HCT116 (cell line): ENCODE results near the gene TMEM179. TPM values are rescaled to one million over a fixed set of nuclear protein-coding genes. Genes with fewer than 3 reads are reported as not detected.

ENCODE experiments used
- ATAC-seq: fragments of 200-7000 bp; cut with Tn5 transposase; 2 replicates; pipeline ENCODE4 v1.9.1; 2020; ENCODE audit warnings: mild to moderate bottlenecking, moderate library complexity
- BruUV-seq: library from RNA; stranded (reverse); fragments of 400-500 nt; replicated peaks from 2 replicates; lab custom pipeline; 2021; lab: Mats Ljungman, UMichigan
- CTCF ChIA-PET: fragments of 300-600 bp; sonication (Branson Sonifier 250); formaldehyde crosslinking; loops from one replicate; lab custom pipeline; 2021; ENCODE audit warnings: antibody characterized with exemption; lab: Charles Lee
- POLR2A ChIA-PET: fragments of 300-600, 350-600 bp; sonication (Branson Sonifier 250); formaldehyde crosslinking; loops from one replicate; lab custom pipeline; 2021; ENCODE audit warnings: antibody characterized with exemption; lab: Charles Lee
- RAD21 ChIA-PET, 2 experiments: fragments of 300-600 bp; sonication (Branson Sonifier 250); formaldehyde crosslinking; loops; one replicate each; lab custom pipeline; 2023; ENCODE audit warnings: low total read pairs in 2 of 2; ENCODE audit not compliant: uncharacterized antibody in 2 of 2, unreplicated experiment in 2 of 2, low non-redundant PET in 1 of 2; lab: Charles Lee
- DNase-seq: peaks from one replicate; pipeline ENCODE4 v3.0.0-alpha.2; 2010; ENCODE audit warnings: low read depth, low spot score
- H2AFZ ChIP-seq: fragments of 200-600 bp; shearing (Covaris generic), sonication (generic); 2 replicates; pipeline ENCODE4 v1.6.1; 2017; ENCODE audit warnings: low read depth, mixed run types, mixed read lengths, antibody characterized with exemption, low read length; ENCODE audit not compliant: poor library complexity, severe bottlenecking
- H3K27ac ChIP-seq: 2 replicates; pipeline ENCODE4 v1.5.1; 2012; ENCODE audit warnings: low read depth, low read length
- H3K27me3 ChIP-seq: fragments of 200-600 bp; sonication (generic); 2 replicates; pipeline ENCODE4 v1.6.1; 2016; ENCODE audit warnings: mixed run types, low read length, mixed read lengths; ENCODE audit not compliant: insufficient read depth
- H3K36me3 ChIP-seq, 2 experiments: fragments of 200-500 bp in 1 of 2; fragments of 200-600 bp in 1 of 2; sonication (Bioruptor generic) in 1 of 2; sonication (generic) in 1 of 2; 2 replicates each; pipeline versions ENCODE4 v1.5.1 to v1.6.1; 2014 to 2016; ENCODE audit warnings: low read length in 2 of 2, inconsistent platforms in 1 of 2, mixed read lengths in 1 of 2, mixed run types in 1 of 2; ENCODE audit not compliant: insufficient read depth in 2 of 2, control insufficient read depth in 1 of 2
- H3K4me1 ChIP-seq, 2 experiments: fragments of 200-600 bp in 1 of 2; sonication (generic) in 1 of 2; 2 replicates each; pipeline versions ENCODE4 v1.5.1 to v1.6.1; 2012 to 2017; ENCODE audit warnings: low read length in 2 of 2, inconsistent platforms in 1 of 2, mild to moderate bottlenecking in 1 of 2, mixed read lengths in 1 of 2, mixed run types in 1 of 2, moderate library complexity in 1 of 2; ENCODE audit not compliant: insufficient read depth in 2 of 2, control insufficient read depth in 1 of 2
- H3K4me2 ChIP-seq: fragments of 200-600 bp; sonication (generic); 2 replicates; pipeline ENCODE4 v1.6.1; 2017; ENCODE audit warnings: mixed run types, low read length, mixed read lengths
- H3K4me3 ChIP-seq, 2 experiments: fragments of 200-600 bp in 1 of 2; sonication (generic) in 1 of 2; replicated peaks in 1 of 2; 2 replicates each; pipeline ENCODE4 v1.5.1; 2011 to 2016; ENCODE audit warnings: low read length in 2 of 2, control low read depth in 1 of 2, low read depth in 1 of 2, mild to moderate bottlenecking in 1 of 2, mixed read lengths in 1 of 2, mixed run types in 1 of 2
- H3K79me2 ChIP-seq: fragments of 200-600 bp; sonication (generic); 2 replicates; pipeline ENCODE4 v1.6.1; 2017; ENCODE audit warnings: mild to moderate bottlenecking, mixed run types, low read length, moderate library complexity, mixed read lengths; ENCODE audit not compliant: insufficient read depth
- H3K9ac ChIP-seq: fragments of 200-600 bp; sonication (generic); 2 replicates; pipeline ENCODE4 v1.6.1; 2016; ENCODE audit warnings: low read length, mixed read lengths
- H3K9me2 ChIP-seq: fragments of 200-600 bp; sonication (generic), shearing (Covaris generic); 2 replicates; pipeline ENCODE4 v1.6.1; 2017; ENCODE audit warnings: mixed run types, mild to moderate bottlenecking, moderate library complexity; ENCODE audit not compliant: insufficient read depth
- H3K9me3 ChIP-seq, 2 experiments: fragments of 200-500 bp in 1 of 2; fragments of 200-600 bp in 1 of 2; sonication (Bioruptor generic) in 1 of 2; sonication (generic) in 1 of 2; 2 replicates each; pipeline ENCODE4 v1.6.1; 2014 to 2017; ENCODE audit warnings: low read length in 2 of 2, mixed read lengths in 2 of 2, inconsistent platforms in 1 of 2, low read depth in 1 of 2, mild to moderate bottlenecking in 1 of 2, mixed run types in 1 of 2, moderate library complexity in 1 of 2; ENCODE audit not compliant: control insufficient read depth in 1 of 2, insufficient read depth in 1 of 2
- H4K20me1 ChIP-seq: fragments of 200-600 bp; sonication (generic), shearing (Covaris generic); 2 replicates; pipeline ENCODE4 v1.6.1; 2017; ENCODE audit warnings: mixed run types, mild to moderate bottlenecking, moderate library complexity; ENCODE audit not compliant: insufficient read depth
- ELF1 ChIP-seq: IDR thresholded peaks from 2 replicates; pipeline ENCODE4 v1.6.1; 2012; ENCODE audit warnings: low read depth, borderline replicate concordance
- EZH2 ChIP-seq: fragments of 200-600 bp; sonication (generic); IDR thresholded peaks from 2 replicates; pipeline ENCODE4 v1.6.1; 2017; ENCODE audit warnings: antibody characterized with exemption, mixed run types
- JUND ChIP-seq: IDR thresholded peaks from 2 replicates; pipeline ENCODE4 v1.6.1; 2012
- POLR2A ChIP-seq: IDR thresholded peaks from 2 replicates; pipeline ENCODE4 v1.7.0; 2011; ENCODE audit warnings: borderline replicate concordance; ENCODE audit not compliant: insufficient read depth, insufficient read length; ENCODE audit errors: extremely low read depth
- REST ChIP-seq: IDR thresholded peaks from 2 replicates; pipeline ENCODE4 v1.6.1; 2012; ENCODE audit warnings: low read depth
- SP1 ChIP-seq: IDR thresholded peaks from 2 replicates; pipeline ENCODE4 v1.6.1; 2012; ENCODE audit warnings: low read depth
- SRF ChIP-seq: IDR thresholded peaks from 2 replicates; pipeline ENCODE4 v1.6.1; 2012; ENCODE audit warnings: low read depth
- TCF7L2 ChIP-seq: IDR thresholded peaks from 2 replicates; pipeline ENCODE4 v1.7.0; 2011; ENCODE audit warnings: borderline replicate concordance, inconsistent platforms; ENCODE audit not compliant: insufficient read depth, insufficient read length; ENCODE audit errors: extremely low read depth
- YY1 ChIP-seq: IDR thresholded peaks from 2 replicates; pipeline ENCODE4 v1.6.1; 2011; ENCODE audit warnings: low read length, low read depth, moderate library complexity, mild to moderate bottlenecking; ENCODE audit not compliant: insufficient replicate concordance; ENCODE audit errors: extremely low read depth
- ZNF274 ChIP-seq: fragments of 200-500 bp; sonication (Bioruptor generic); IDR thresholded peaks from 2 replicates; pipeline ENCODE4 v1.6.1; 2014; ENCODE audit warnings: mild to moderate bottlenecking, low read depth, low read length, inconsistent platforms
- intact Hi-C: fragments of 100-400 bp; cut with micrococcal nuclease; formaldehyde crosslinking; loops from 2 replicates; pipeline ENCODE4 v1.10.0; 2022
- total RNA-seq: library from RNA; stranded (reverse); gene quantifications from one replicate; pipeline ENCODE4 v1.2.1, GENCODE V29; 2021; ENCODE audit not compliant: unreplicated experiment

Gene TMEM179
- total RNA-seq, 1 experiment from 2014 or later = not detected

GRCh38 chr14:104635717-104636116, 31.1 kb upstream of the TMEM179 start:
- no peak for TF ChIP-seq JUND
- no peak for TF ChIP-seq SP1
- TF ChIP-seq ELF1 = no peak
- TF ChIP-seq POLR2A = no peak
- TF ChIP-seq ZNF274 = no peak
- no peak for TF ChIP-seq TCF7L2
- no peak for TF ChIP-seq REST
- no peak for TF ChIP-seq EZH2
- TF ChIP-seq YY1 = no peak
- no peak for TF ChIP-seq SRF
- H3K79me2 ChIP-seq = no peaks in the 10 kb centered on the region
- no peak overlapping the region for H3K27ac ChIP-seq
- ChIA-PET CTCF (interaction anchor here (1.5 kb wide), 1 partner anchor 72 kb away, joined by 4 read pairs; no protein-coding TSS in a partner anchor), RAD21 (no interaction called here), POLR2A (no interaction called here)
- no peak overlapping the region for H3K4me2 ChIP-seq
- no peaks in the 10 kb centered on the region for H3K9me3 ChIP-seq
- no TSS peak for BruUV-seq
- intact Hi-C loops = no loop called here
- peaks cover 5% of the 10 kb centered on the region; the same call in 1 of the 2 replicates for H3K27me3 ChIP-seq
- no peak overlapping the region for H3K9ac ChIP-seq
- ATAC-seq (no peak), DNase-seq (no peak)
- H2AFZ ChIP-seq = no peak overlapping the region
- H3K9me2 ChIP-seq = no peaks in the 10 kb centered on the region
- H4K20me1 ChIP-seq = no peaks in the 10 kb centered on the region
- no peak overlapping the region for H3K4me3 ChIP-seq
- H3K4me1 ChIP-seq = peaks cover 4 to 6% of the 10 kb centered on the region in 2 experiments
- no peaks in the 10 kb centered on the region for H3K36me3 ChIP-seq
